ENCODE results near the gene POR.
"Not testable (repeated sequence)": the region's sequence is repeated elsewhere in the genome, so short reads cannot be mapped to it uniquely, and the experiment has no call there.

The POR gene

GRCh38 chr7:75876126-75876881 lies 38.7 kb upstream of the POR start:
- TF ChIP-seq TAF1 (IDR thresholded peaks at IDR 0.05; ENCODE audit: borderline replicate concordance, low read depth, low read length) (no peak), POLR2A (IDR thresholded peaks at IDR 0.05; ENCODE audit: low read depth, low read length) (no peak), POLR2AphosphoS5 (IDR thresholded peaks at IDR 0.05; ENCODE audit: low read depth, low read length) (no peak)
- DNase-seq (ENCODE audit: insufficient read length) (no peak), FAIRE-seq (no peak)

GRCh38 chr7:75878312-75878768 lies 36.6 kb upstream of the POR start:
- DNase-seq (ENCODE audit: insufficient read length) (no peak), FAIRE-seq (peak; percentile 17)
- TF ChIP-seq POLR2AphosphoS5 (IDR thresholded peaks at IDR 0.05; ENCODE audit: low read depth, low read length) (no peak; the same call in 1 of the 2 replicates), POLR2A (IDR thresholded peaks at IDR 0.05; ENCODE audit: low read depth, low read length) (no peak), TAF1 (IDR thresholded peaks at IDR 0.05; ENCODE audit: borderline replicate concordance, low read depth, low read length) (no peak)

GRCh38 chr7:75878769-75879611 lies 36.0 kb upstream of the POR start, which contains the start of gene RHBDD2:
Gene RHBDD2 (plus strand): TSS chr7:75879034. CDS start chr7:75879083, 49 bp downstream.
- DNase-seq (ENCODE audit: insufficient read length): peak; percentile 99
- TF ChIP-seq TAF1 (IDR thresholded peaks at IDR 0.05; ENCODE audit: borderline replicate concordance, low read depth, low read length) (peak; percentile 69), POLR2A (IDR thresholded peaks at IDR 0.05; ENCODE audit: low read depth, low read length) (peak; percentile 93), POLR2AphosphoS5 (IDR thresholded peaks at IDR 0.05; ENCODE audit: low read depth, low read length) (peak; percentile 86)
- peak; percentile 93 for FAIRE-seq

GRCh38 chr7:75879771-75880184 lies 35.2 kb upstream of the POR start:
- TF ChIP-seq POLR2A (IDR thresholded peaks at IDR 0.05; ENCODE audit: low read depth, low read length) (no peak), POLR2AphosphoS5 (IDR thresholded peaks at IDR 0.05; ENCODE audit: low read depth, low read length) (no peak), TAF1 (IDR thresholded peaks at IDR 0.05; ENCODE audit: borderline replicate concordance, low read depth, low read length) (no peak)
- DNase-seq (ENCODE audit: insufficient read length) (no peak), FAIRE-seq (peak; percentile 14)

- TF ChIP-seq TAF1 (IDR thresholded peaks at IDR 0.05; ENCODE audit: borderline replicate concordance, low read depth, low read length) (no peak), POLR2A (IDR thresholded peaks at IDR 0.05; ENCODE audit: low read depth, low read length) (no peak), POLR2AphosphoS5 (IDR thresholded peaks at IDR 0.05; ENCODE audit: low read depth, low read length) (no peak)
- FAIRE-seq (no peak), DNase-seq (ENCODE audit: insufficient read length) (no peak)
Measured at GRCh38 chr7:75880242-75880641, 34.7 kb upstream of the POR start.

- FAIRE-seq: no peak
- DNase-seq (ENCODE audit: insufficient read length): no peak
- no peak for TF ChIP-seq POLR2AphosphoS5 (IDR thresholded peaks at IDR 0.05; ENCODE audit: low read depth, low read length)
- no peak for TF ChIP-seq TAF1 (IDR thresholded peaks at IDR 0.05; ENCODE audit: borderline replicate concordance, low read depth, low read length)
- TF ChIP-seq POLR2A (IDR thresholded peaks at IDR 0.05; ENCODE audit: low read depth, low read length): no peak
Measured at GRCh38 chr7:75881436-75882095, 33.4 kb upstream of the POR start.

GRCh38 chr7:75883265-75883824 lies 31.6 kb upstream of the POR start:
- peak; percentile 64 for FAIRE-seq
- not testable (repeated sequence) for DNase-seq (ENCODE audit: insufficient read length)

GRCh38 chr7:75884476-75884875 lies 30.5 kb upstream of the POR start:
- FAIRE-seq (no peak), DNase-seq (ENCODE audit: insufficient read length) (no peak)
- TF ChIP-seq POLR2A (IDR thresholded peaks at IDR 0.05; ENCODE audit: low read depth, low read length): no peak
- TF ChIP-seq TAF1 (IDR thresholded peaks at IDR 0.05; ENCODE audit: borderline replicate concordance, low read depth, low read length): no peak
- no peak for TF ChIP-seq POLR2AphosphoS5 (IDR thresholded peaks at IDR 0.05; ENCODE audit: low read depth, low read length)

More at GRCh38 chr7:75883265-75883824, 31.6 kb upstream of the POR start:
- TF ChIP-seq POLR2A (IDR thresholded peaks at IDR 0.05; ENCODE audit: low read depth, low read length): peak; percentile 23; the same call in 1 of the 2 replicates

GRCh38 chr7:75885036-75885435 lies 29.9 kb upstream of the POR start:
- FAIRE-seq (no peak), DNase-seq (ENCODE audit: insufficient read length) (no peak)
- TF ChIP-seq POLR2AphosphoS5 (IDR thresholded peaks at IDR 0.05; ENCODE audit: low read depth, low read length) (no peak), TAF1 (IDR thresholded peaks at IDR 0.05; ENCODE audit: borderline replicate concordance, low read depth, low read length) (no peak), POLR2A (IDR thresholded peaks at IDR 0.05; ENCODE audit: low read depth, low read length) (no peak)

GRCh38 chr7:75887669-75888369 lies 27.1 kb upstream of the POR start:
- no peak for TF ChIP-seq POLR2A (IDR thresholded peaks at IDR 0.05; ENCODE audit: low read depth, low read length)
- no peak for TF ChIP-seq TAF1 (IDR thresholded peaks at IDR 0.05; ENCODE audit: borderline replicate concordance, low read depth, low read length)
- no peak for TF ChIP-seq POLR2AphosphoS5 (IDR thresholded peaks at IDR 0.05; ENCODE audit: low read depth, low read length)
- FAIRE-seq (no peak), DNase-seq (ENCODE audit: insufficient read length) (no peak)
